ENCODE data around the gene UFSP2. TPM values are rescaled to one million over a fixed set of nuclear protein-coding genes. Genes with fewer than 3 reads are reported as not detected.

Gene UFSP2
- total and polyA plus RNA-seq, 8 donors: 10.1 to 23.4 (median 19.3) TPM

DNA sequence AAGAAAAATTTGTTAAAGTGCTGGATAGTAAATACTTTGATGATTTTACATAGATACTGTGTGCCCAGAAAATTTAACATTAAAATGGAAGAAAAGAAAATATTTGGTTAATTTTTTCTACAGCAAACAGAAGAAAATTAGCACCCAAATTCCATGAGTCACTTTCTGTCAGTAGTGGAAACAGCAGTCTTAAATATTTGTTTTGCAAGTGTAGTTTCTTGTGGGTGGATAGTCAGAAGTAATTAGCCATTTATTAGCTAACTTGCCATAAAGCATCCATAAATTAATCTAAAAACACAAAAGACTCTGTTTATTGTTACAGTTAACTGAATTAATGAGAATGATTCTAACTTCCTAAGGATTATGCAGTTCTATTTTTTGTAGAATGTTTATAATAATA, 9.7 kb upstream of the UFSP2 start:
- Histone ChIP-seq H3K27ac (no peak overlapping the region), H3K4me1 (no peaks in the 10 kb centered on the region), H3K36me3 (no peaks in the 10 kb centered on the region), H3K27me3 (no peaks in the 10 kb centered on the region), H3K9me3 (no peaks in the 10 kb centered on the region), H3K4me3 (no peak overlapping the region)
- ATAC-seq (no peak), DNase-seq (no peak), FAIRE-seq (no peak)
- intact Hi-C loops (cut with DNase I): no loop called here
- TF ChIP-seq, protein P1, sequence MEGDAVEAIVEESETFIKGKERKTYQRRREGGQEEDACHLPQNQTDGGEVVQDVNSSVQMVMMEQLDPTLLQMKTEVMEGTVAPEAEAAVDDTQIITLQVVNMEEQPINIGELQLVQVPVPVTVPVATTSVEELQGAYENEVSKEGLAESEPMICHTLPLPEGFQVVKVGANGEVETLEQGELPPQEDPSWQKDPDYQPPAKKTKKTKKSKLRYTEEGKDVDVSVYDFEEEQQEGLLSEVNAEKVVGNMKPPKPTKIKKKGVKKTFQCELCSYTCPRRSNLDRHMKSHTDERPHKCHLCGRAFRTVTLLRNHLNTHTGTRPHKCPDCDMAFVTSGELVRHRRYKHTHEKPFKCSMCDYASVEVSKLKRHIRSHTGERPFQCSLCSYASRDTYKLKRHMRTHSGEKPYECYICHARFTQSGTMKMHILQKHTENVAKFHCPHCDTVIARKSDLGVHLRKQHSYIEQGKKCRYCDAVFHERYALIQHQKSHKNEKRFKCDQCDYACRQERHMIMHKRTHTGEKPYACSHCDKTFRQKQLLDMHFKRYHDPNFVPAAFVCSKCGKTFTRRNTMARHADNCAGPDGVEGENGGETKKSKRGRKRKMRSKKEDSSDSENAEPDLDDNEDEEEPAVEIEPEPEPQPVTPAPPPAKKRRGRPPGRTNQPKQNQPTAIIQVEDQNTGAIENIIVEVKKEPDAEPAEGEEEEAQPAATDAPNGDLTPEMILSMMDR (IDR thresholded peaks at IDR 0.05): no peak

DNA sequence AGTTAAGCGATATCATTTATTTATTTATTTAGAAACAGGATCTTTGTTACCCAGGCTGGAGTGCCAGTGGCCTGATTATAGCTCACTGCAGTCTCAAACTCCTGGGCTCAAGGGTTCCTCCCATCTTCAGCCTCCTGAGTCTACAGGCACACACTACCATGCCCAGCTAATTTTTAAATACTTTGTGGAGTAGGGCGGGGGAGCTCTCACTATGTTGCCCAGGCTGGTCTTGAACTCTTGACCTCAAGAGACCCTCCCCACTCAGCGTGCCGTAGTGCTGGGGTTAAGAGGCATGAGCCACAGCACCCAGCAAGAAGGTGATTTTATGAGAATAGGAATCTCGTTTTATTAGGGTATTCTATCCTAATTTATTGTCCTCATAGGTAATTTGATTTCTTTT, 3.9 kb upstream of the UFSP2 start:
- Histone ChIP-seq H3K36me3 (no peaks in the 10 kb centered on the region), H3K9me3 (no peaks in the 10 kb centered on the region), H3K4me3 (no peak overlapping the region), H3K27me3 (no peaks in the 10 kb centered on the region), H3K4me1 (peaks cover 0 to 3% (median 3%) of the 10 kb centered on the region in 3 donors), H3K27ac (no peak overlapping the region)
- DNase-seq (no peak), FAIRE-seq (no peak), ATAC-seq (no peak)
- 60 to 69% methylated on average over 5 of the region's 5 CpGs for WGBS, 2 donors
- TF ChIP-seq, protein P1 (IDR thresholded peaks at IDR 0.05): no peak
- intact Hi-C loops (cut with DNase I): no loop called here

DNA sequence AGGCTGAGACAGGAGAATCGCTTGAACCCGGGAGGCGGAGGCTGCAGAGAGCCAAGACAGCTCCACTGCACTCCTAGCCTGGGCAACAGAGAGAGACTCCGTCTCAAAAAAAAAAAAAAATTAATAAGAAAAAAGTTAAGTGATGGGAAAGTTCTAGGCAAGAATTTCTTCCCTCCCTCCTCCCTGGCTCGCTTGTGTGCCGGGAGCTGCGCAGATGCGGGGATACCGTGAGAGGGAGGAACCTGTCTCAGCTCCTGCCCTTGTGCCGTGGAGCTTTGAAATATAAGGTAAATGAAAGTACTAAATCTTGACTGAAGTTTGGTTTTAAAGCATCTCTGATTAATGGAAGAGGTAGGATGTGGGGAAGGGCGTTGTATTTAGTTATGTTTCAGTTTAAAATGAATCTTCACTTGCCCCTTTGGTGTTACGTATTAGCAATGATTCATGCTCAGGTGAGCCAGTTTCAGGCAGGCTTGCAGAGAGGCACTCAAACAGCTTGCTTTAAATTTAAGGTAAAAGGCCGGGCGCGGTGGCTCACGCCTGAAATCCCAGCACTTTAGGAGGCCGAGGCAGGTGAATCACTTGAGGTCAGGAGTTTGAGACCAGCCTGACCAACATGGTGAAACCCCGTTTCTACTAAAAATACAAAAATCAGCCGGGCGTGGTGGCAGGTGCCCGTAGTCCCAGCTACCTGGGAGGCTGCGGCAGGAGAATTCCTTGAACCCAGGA, 1.4 kb upstream of the UFSP2 start:
- ATAC-seq (no peak), DNase-seq (no peak), FAIRE-seq (no peak)
- no peaks in the 10 kb centered on the region for H3K27me3 ChIP-seq
- TF ChIP-seq, protein P1 (IDR thresholded peaks at IDR 0.05): no peak
- intact Hi-C loops (cut with DNase I): no loop called here
- H3K9me3 ChIP-seq: no peaks in the 10 kb centered on the region
- WGBS, 2 donors: 86 to 87% methylated on average over 22 of the region's 22 CpGs
- no peak overlapping the region for H3K27ac ChIP-seq
- no peaks in the 10 kb centered on the region for H3K36me3 ChIP-seq
- no peak overlapping the region for H3K4me3 ChIP-seq
- H3K4me1 ChIP-seq: peaks cover 0 to 14% (median 8%) of the 10 kb centered on the region in 3 donors

DNA sequence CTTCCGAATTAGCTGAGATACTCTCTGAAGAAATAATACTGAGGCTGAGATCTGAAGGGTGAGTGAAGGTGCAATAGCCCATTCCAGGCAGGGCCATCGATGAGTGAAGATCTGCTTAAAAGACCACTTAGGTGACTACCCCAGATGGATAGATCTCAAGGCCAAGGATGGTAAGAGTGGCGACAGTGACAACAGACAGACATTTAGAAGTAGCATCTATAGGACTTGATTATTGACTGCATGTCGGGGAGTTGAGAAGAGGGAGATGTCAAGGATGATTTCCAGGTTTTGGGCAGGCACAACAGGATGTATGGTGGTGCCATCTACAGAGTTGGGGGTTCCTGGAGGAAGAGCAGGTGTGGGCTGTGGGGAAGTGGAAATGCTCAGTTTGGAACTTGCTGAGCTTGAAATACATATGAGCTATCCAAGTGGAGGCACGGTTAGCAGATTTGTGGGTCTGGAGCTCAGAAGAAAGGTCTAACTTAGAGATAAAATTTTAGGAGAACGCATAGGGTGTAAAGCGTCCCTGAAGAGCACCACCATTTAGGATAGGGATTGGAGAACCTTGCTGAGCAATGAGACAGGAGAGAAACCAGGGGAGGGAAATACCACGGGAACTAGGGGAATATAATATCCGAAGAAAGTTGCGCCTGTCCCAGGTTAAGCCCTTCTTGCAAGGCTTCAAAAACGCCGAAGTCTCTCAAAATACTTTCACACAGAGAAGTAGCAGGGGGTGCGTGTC, 688 bp downstream of the UFSP2 start:
- ATAC-seq: peak; percentile 27 to 49 (median 42)
- Histone ChIP-seq H3K4me1 (peaks cover 0 to 14% (median 11%) of the 10 kb centered on the region in 3 donors), H3K36me3 (no peaks in the 10 kb centered on the region), H3K27ac (peak overlapping the region; percentile 97 to 98 (median 98)), H3K27me3 (no peaks in the 10 kb centered on the region), H3K4me3 (peak overlapping the region; percentile 46 to 79 (median 74)), H3K9me3 (no peaks in the 10 kb centered on the region)
- WGBS, 2 donors: 8 to 12% methylated on average over 13 of the region's 13 CpGs
- TF ChIP-seq, protein P1 (IDR thresholded peaks at IDR 0.05): no peak
- intact Hi-C loops (cut with DNase I): no loop called here
- FAIRE-seq: no peak
- no peak for DNase-seq
